ENCODE measurements around the gene DIO1.

The DIO1 gene

DNA sequence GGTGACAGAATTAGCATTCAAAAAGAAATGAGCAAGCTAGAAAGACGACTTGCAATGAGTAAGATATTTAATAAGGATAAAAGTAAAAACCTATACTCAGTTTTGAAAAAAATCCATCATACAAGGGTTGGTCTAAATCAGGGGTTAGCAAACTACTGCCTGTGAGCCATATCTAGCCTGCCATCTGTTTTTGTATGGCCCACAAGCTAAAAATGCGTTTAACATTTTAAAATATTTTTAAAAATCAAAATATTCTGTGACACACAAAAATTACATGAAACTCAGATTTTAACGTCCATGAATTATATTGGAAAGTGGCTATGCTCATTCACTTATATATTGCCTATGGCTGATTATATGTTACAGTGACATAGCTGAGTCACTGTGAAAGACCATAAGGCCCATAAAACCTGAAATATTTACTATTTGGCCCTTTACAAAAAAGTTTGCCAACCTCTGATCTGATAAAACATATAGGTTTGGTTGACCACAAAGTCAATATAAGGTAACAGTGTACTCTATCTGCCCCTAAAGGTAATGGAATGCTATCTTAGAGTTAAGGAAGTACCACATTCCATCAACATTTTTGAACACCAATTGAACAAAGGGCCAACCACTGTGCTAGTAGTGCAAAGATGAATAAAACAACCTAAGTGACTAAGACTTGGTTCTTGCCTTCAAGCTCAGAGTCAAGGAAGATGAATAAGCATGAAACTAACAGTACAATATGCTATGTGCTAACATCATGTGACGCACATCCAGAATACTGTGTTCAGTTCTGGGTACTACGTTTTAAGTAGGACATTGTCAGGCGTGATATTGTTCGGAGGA is 48.4 kb downstream of the DIO1 start:
- DNase-seq (ENCODE audit: insufficient read length, low spot score): no peak
- TF ChIP-seq POLR2A (IDR thresholded peaks at IDR 0.05; ENCODE audit: low read depth, low read length): no peak
- FAIRE-seq: peak; percentile 87

DNA sequence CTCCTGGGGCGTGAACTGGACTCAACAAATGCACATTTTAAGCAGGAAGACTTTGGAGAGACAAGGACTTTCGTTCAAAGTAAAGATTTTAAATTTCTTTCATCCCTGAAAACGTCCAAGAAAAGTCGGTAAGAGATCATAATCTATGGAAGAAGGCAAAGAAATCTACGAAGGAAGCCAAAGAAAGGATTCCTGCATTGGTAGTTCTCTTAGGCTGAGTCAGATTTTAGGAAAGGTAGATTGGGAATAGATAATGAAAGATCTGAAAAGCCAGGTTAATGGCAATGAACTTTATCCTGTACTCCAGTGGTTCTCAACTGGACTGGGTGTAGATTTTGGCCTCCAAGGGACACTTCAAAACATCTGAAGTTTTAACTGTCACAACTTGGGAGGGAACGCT is 49.1 kb downstream of the DIO1 start:
- no peak for FAIRE-seq
- no peak for DNase-seq (ENCODE audit: insufficient read length, low spot score)
- no peak for TF ChIP-seq POLR2A (IDR thresholded peaks at IDR 0.05; ENCODE audit: low read depth, low read length)

- DNase-seq (ENCODE audit: insufficient read length, low spot score): no peak
- no peak for TF ChIP-seq POLR2A (IDR thresholded peaks at IDR 0.05; ENCODE audit: low read depth, low read length)
- no peak for FAIRE-seq
Observed at GRCh38 chr1:53943490-53944043, 49.6 kb downstream of the DIO1 start.

- no peak for DNase-seq (ENCODE audit: insufficient read length, low spot score)
- no peak for TF ChIP-seq POLR2A (IDR thresholded peaks at IDR 0.05; ENCODE audit: low read depth, low read length)
- no peak for FAIRE-seq
Observed at GRCh38 chr1:53944469-53945182, 50.6 kb downstream of the DIO1 start.

DNA sequence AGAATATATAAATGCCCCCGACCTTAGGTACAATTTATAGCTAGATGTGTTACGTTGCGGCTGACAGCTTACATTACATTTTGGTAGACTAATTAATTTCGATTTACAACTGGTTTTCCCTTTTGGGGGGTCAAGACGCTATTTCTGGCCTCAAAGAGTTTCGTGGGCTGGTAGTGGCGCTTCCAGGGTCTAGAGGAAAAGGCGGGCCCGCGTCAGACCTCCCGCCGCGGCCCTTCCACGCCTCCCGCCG is 51.1 kb downstream of the DIO1 start:
- DNase-seq (ENCODE audit: insufficient read length, low spot score): no peak

DNA sequence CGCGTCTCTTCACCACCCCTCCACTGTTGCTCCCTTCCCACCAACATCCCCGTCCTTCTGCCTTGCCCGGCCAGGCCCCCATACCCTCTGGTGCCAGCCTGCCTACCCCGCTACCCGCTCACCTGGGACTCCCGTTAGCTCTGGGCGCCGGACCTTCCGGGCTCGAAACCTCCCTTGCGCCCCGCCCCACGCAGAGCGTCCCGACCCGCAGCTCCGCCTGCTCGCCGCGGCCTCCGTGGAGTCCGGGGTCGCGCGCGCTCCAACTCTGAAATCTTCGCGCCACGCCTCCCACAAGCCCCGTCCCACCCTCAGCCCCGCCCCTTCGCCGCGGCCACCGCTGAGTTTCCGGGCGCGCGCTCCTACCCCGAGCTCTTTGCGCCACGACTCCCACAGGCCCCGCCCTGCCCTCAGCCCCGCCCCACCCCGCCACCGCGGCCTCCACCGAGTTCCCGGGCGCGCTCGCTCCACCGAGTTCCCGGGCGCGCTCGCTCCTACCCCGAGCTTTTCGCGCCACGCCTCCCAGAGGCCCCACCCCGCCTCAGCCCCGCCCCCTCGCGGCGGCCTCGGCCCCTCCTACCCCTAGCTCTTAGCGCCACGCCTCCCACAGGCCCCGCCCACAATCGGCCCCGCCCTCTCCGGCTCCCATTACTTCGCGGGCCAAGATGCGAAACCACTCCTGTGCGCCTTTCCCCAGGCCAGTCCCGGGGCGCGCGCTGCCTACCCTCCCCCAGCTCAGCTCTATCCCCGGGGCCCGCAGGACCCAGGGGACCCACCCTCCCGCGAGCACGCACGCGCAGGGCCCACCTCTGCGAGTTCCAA is 51.7 kb downstream of the DIO1 start, which contains the start of gene IFT25:
Gene IFT25, minus strand, starts transcription at position 267 of the 819 bp plus-strand sequence. CDS start 5,617 bp downstream, outside the sequence.
- peak; percentile 82 for TF ChIP-seq POLR2A (IDR thresholded peaks at IDR 0.05; ENCODE audit: low read depth, low read length)
- FAIRE-seq (no peak), DNase-seq (ENCODE audit: insufficient read length, low spot score) (peak; percentile 86)

More for the DNA sequence above, 51.1 kb downstream of the DIO1 start:
- no peak for TF ChIP-seq POLR2A (IDR thresholded peaks at IDR 0.05; ENCODE audit: low read depth, low read length)
- FAIRE-seq: no peak

GRCh38 chr1:53946252-53947171 is 52.5 kb downstream of the DIO1 start, which contains the start of gene LRRC42:
LRRC42 (plus strand) TSS chr1:53946350; CDS start chr1:53952000, 5,650 bp downstream.
- DNase-seq (ENCODE audit: insufficient read length, low spot score) (no peak), FAIRE-seq (no peak)
- TF ChIP-seq POLR2A (IDR thresholded peaks at IDR 0.05; ENCODE audit: low read depth, low read length): peak; percentile 36; the same call in 1 of the 2 replicates

- no peak for TF ChIP-seq POLR2A (IDR thresholded peaks at IDR 0.05; ENCODE audit: low read depth, low read length)
- DNase-seq (ENCODE audit: insufficient read length, low spot score) (no peak), FAIRE-seq (no peak)
Observed at GRCh38 chr1:53947172-53947907, 53.4 kb downstream of the DIO1 start.

GRCh38 chr1:53948291-53948690 is 54.3 kb downstream of the DIO1 start:
- DNase-seq (ENCODE audit: insufficient read length, low spot score) (no peak), FAIRE-seq (no peak)
- no peak for TF ChIP-seq POLR2A (IDR thresholded peaks at IDR 0.05; ENCODE audit: low read depth, low read length)

GRCh38 chr1:53949023-53949990 is 55.3 kb downstream of the DIO1 start:
- FAIRE-seq (no peak), DNase-seq (ENCODE audit: insufficient read length, low spot score) (no peak)
- no peak for TF ChIP-seq POLR2A (IDR thresholded peaks at IDR 0.05; ENCODE audit: low read depth, low read length)

DNA sequence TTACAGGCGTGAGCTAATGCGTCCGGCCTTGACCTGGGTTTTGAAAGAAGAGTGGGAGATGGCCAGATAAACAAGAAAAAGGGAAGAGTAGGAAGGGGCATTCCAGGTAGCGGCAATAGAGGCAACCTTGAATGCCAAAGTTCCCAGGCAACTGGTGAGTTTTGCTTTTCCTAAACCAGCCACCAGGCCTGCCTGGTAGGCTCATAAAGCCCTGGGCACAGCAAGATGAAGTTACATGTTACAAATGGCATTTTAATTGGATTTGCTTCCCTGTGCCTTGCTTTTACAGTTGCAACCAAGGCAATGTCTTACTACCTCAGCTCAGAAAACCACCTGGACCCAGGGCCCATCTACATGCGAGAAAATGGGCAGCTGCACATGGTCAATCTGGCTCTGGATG is 57.7 kb downstream of the DIO1 start:
- FAIRE-seq (no peak), DNase-seq (ENCODE audit: insufficient read length, low spot score) (no peak)
- no peak for TF ChIP-seq POLR2A (IDR thresholded peaks at IDR 0.05; ENCODE audit: low read depth, low read length)
